Stimulated activated CD4-positive, alpha-beta T cell treated with anti-CD3 and anti-CD28 coated beads, Interleukin-12 subunit alpha, Interleukin-12 subunit beta, amount 100 ng/mL, for 4 hours (primary cell): ENCODE measurements around the gene JAZF1.

Experiments used
- DNase-seq: peaks from one replicate; pipeline ENCODE4 v3.0.0-alpha.2; 2020

Gene JAZF1

GRCh38 chr7:28180364-28181147 is at the start of gene JAZF1:
Gene JAZF1 (minus strand): TSS chr7:28180795.
- peak; percentile 48 for DNase-seq

GRCh38 chr7:28230261-28230660 is 49.7 kb upstream of the JAZF1 start:
- DNase-seq = no peak

- no peak for DNase-seq
Observed at GRCh38 chr7:28228396-28228795, 47.8 kb upstream of the JAZF1 start.

GRCh38 chr7:28226003-28226402 is 45.4 kb upstream of the JAZF1 start:
- no peak for DNase-seq

- no peak for DNase-seq
Observed at GRCh38 chr7:28225576-28225975, 45.0 kb upstream of the JAZF1 start.

- no peak for DNase-seq
Observed at GRCh38 chr7:28224675-28225074, 44.1 kb upstream of the JAZF1 start.

GRCh38 chr7:28224172-28224571 is 43.6 kb upstream of the JAZF1 start:
- DNase-seq = no peak

GRCh38 chr7:28222636-28223035 is 42.0 kb upstream of the JAZF1 start:
- DNase-seq = no peak

- DNase-seq = no peak
Observed at GRCh38 chr7:28219793-28220192, 39.2 kb upstream of the JAZF1 start.

- no peak for DNase-seq
Observed at GRCh38 chr7:28217143-28217542, 36.5 kb upstream of the JAZF1 start.

GRCh38 chr7:28211006-28211405 is 30.4 kb upstream of the JAZF1 start:
- DNase-seq = no peak

- no peak for DNase-seq
Observed at GRCh38 chr7:28208506-28208905, 27.9 kb upstream of the JAZF1 start.

- DNase-seq = no peak
Observed at GRCh38 chr7:28207486-28208158, 27.0 kb upstream of the JAZF1 start.

GRCh38 chr7:28205506-28205905 is 24.9 kb upstream of the JAZF1 start:
- no peak for DNase-seq

GRCh38 chr7:28203508-28204240 is 23.1 kb upstream of the JAZF1 start:
- DNase-seq = no peak

- no peak for DNase-seq
Observed at GRCh38 chr7:28202222-28202621, 21.6 kb upstream of the JAZF1 start.

- no peak for DNase-seq
Observed at GRCh38 chr7:28201131-28201530, 20.5 kb upstream of the JAZF1 start.

GRCh38 chr7:28200598-28200997 is 20.0 kb upstream of the JAZF1 start:
- DNase-seq = no peak

GRCh38 chr7:28199021-28199510 is 18.5 kb upstream of the JAZF1 start:
- no peak for DNase-seq

GRCh38 chr7:28195910-28196620 is 15.5 kb upstream of the JAZF1 start:
- no peak for DNase-seq

- no peak for DNase-seq
Observed at GRCh38 chr7:28192786-28193585, 12.4 kb upstream of the JAZF1 start.

- no peak for DNase-seq
Observed at GRCh38 chr7:28191751-28192150, 11.2 kb upstream of the JAZF1 start.
